Vagina (tissue), 2 donors: Measurements from ENCODE around the gene NPPC. TPM values are rescaled to one million over a fixed set of nuclear protein-coding genes. Genes with fewer than 3 reads are reported as not detected.

Experiments used
- DNase-seq, 2 donors: peaks; one replicate each; pipeline ENCODE4 v3.0.0-alpha.2; 2017; ENCODE audit errors: extremely low spot score in 2 of 2
- H3K27ac ChIP-seq: fragments of 200-600 bp; sonication (generic); one replicate; pipeline ENCODE4 v1.5.1; 2019
- H3K27me3 ChIP-seq: fragments of 200-600 bp; sonication (generic); one replicate; pipeline ENCODE4 v1.5.1; 2019
- H3K36me3 ChIP-seq, 2 donors: fragments of 200-600 bp; sonication (generic); one replicate each; pipeline ENCODE4 v1.5.1; 2017 to 2019
- H3K4me1 ChIP-seq: fragments of 200-600 bp; sonication (generic); one replicate; pipeline ENCODE4 v1.5.1; 2019
- H3K4me3 ChIP-seq, 2 donors: fragments of 200-600 bp; sonication (generic); 1 replicate in 1 of 2; 2 replicates in 1 of 2; pipeline ENCODE4 v1.5.1; 2016 to 2019
- H3K9me3 ChIP-seq: fragments of 200-600 bp; sonication (generic); one replicate; pipeline ENCODE4 v1.5.1; 2019
- POLR2A ChIP-seq, 2 donors: fragments of 450-650 bp; IDR thresholded peaks; one replicate each; pipeline ENCODE4 v1.6.1; 2017; ENCODE audit warnings: antibody characterized with exemption in 2 of 2, mild to moderate bottlenecking in 2 of 2, moderate library complexity in 2 of 2
- POLR2AphosphoS5 ChIP-seq, 2 donors: sonication (generic); formaldehyde crosslinking; IDR thresholded peaks; one replicate each; pipeline ENCODE4 v1.9.0; 2017; ENCODE audit warnings: antibody characterized with exemption in 2 of 2, mild to moderate bottlenecking in 2 of 2, low read depth in 1 of 2; ENCODE audit not compliant: insufficient read depth in 1 of 2
- intact Hi-C: fragments of 100-400 bp; cut with DNase I; formaldehyde crosslinking; loops from one replicate; pipeline ENCODE4 v1.15.1; 2023
- total RNA-seq: library from RNA; depleted of rRNA; stranded (reverse); fragments of >200 nt; gene quantifications from one replicate; pipeline ENCODE4 v1.2.3, GENCODE V29; 2016
- TF ChIP-seq, protein P1 (sequence below), 3 experiments: fragments of 450-650 bp in 2 of 3; fragments of 200-600 bp in 1 of 3; sonication (generic) in 1 of 3; IDR thresholded peaks; one replicate each; pipeline ENCODE4 v1.5.1; 2017 to 2019; ENCODE audit warnings: antibody characterized with exemption in 3 of 3, mild to moderate bottlenecking in 2 of 3, moderate library complexity in 2 of 3

NPPC gene
- 16.0 TPM for total RNA-seq

GRCh38 chr2:231926180-231926741 is at the start of gene NPPC:
Gene NPPC, minus strand, starts transcription at chr2:231926396. Its CDS starts 147 bp downstream, at chr2:231926249.
- no peaks in the 10 kb centered on the region for H3K9me3 ChIP-seq
- H3K36me3 ChIP-seq = no peaks in the 10 kb centered on the region
- no peak for DNase-seq
- intact Hi-C loops = loop anchor here (5.0 kb wide), 1 partner anchor 216 kb away; no protein-coding TSS in a partner anchor
- H3K27me3 ChIP-seq = no peaks in the 10 kb centered on the region
- H3K4me3 ChIP-seq = peak within 1 kb of the TSS; percentile 30 to 55
- H3K27ac ChIP-seq = no peak within 1 kb of the TSS
- TF ChIP-seq POLR2AphosphoS5 (IDR thresholded peaks at IDR 0.05; ENCODE audit: insufficient read depth in 1 of 2, low read depth in 1 of 2) (no peak), POLR2A (IDR thresholded peaks at IDR 0.05) (no peak)
- TF ChIP-seq, protein P1, sequence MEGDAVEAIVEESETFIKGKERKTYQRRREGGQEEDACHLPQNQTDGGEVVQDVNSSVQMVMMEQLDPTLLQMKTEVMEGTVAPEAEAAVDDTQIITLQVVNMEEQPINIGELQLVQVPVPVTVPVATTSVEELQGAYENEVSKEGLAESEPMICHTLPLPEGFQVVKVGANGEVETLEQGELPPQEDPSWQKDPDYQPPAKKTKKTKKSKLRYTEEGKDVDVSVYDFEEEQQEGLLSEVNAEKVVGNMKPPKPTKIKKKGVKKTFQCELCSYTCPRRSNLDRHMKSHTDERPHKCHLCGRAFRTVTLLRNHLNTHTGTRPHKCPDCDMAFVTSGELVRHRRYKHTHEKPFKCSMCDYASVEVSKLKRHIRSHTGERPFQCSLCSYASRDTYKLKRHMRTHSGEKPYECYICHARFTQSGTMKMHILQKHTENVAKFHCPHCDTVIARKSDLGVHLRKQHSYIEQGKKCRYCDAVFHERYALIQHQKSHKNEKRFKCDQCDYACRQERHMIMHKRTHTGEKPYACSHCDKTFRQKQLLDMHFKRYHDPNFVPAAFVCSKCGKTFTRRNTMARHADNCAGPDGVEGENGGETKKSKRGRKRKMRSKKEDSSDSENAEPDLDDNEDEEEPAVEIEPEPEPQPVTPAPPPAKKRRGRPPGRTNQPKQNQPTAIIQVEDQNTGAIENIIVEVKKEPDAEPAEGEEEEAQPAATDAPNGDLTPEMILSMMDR (IDR thresholded peaks at IDR 0.05) = peak in 1 of 3 experiments; percentile 18
- peaks cover 20% of the 10 kb centered on the region for H3K4me1 ChIP-seq

- intact Hi-C loops = no loop called here
- H3K4me3 ChIP-seq = no peak overlapping the region
Measured at GRCh38 chr2:231975001-231975400, 48.8 kb upstream of the NPPC start.

DNA sequence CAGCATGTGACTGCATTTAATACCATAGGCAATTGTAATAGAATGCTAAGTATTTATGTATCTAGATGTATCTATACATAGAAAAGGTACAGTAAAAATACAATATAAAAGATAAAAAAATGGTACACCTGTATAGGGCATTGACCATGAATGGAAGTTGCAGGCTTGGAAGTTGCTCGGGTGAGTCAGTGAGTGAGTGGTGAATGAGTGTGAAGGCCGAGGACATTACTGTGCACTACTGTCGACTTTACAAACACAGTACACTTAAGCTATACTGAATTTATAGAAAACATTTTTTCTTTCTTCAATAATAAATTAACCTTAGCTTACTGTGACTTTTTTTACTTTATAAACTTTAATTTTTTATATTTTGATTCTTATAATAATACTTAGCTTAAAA is 44.3 kb upstream of the NPPC start:
- H3K9me3 ChIP-seq = no peaks in the 10 kb centered on the region
- no peak for DNase-seq
- intact Hi-C loops = no loop called here
- H3K27ac ChIP-seq = no peak overlapping the region
- H3K4me3 ChIP-seq = no peak overlapping the region
- H3K36me3 ChIP-seq = no peaks in the 10 kb centered on the region
- TF ChIP-seq POLR2A (IDR thresholded peaks at IDR 0.05) (no peak), POLR2AphosphoS5 (IDR thresholded peaks at IDR 0.05; ENCODE audit: insufficient read depth in 1 of 2, low read depth in 1 of 2) (no peak)
- TF ChIP-seq, protein P1 (IDR thresholded peaks at IDR 0.05) = no peak
- H3K27me3 ChIP-seq = no peaks in the 10 kb centered on the region
- H3K4me1 ChIP-seq = no peaks in the 10 kb centered on the region

More at GRCh38 chr2:231975001-231975400, 48.8 kb upstream of the NPPC start:
- Histone ChIP-seq H3K4me1 (no peaks in the 10 kb centered on the region), H3K27ac (no peak overlapping the region), H3K9me3 (no peaks in the 10 kb centered on the region), H3K27me3 (no peaks in the 10 kb centered on the region), H3K36me3 (no peaks in the 10 kb centered on the region)
- TF ChIP-seq POLR2A (IDR thresholded peaks at IDR 0.05) (no peak), POLR2AphosphoS5 (IDR thresholded peaks at IDR 0.05; ENCODE audit: insufficient read depth in 1 of 2, low read depth in 1 of 2) (no peak)
- TF ChIP-seq, protein P1 (IDR thresholded peaks at IDR 0.05) = no peak
- no peak for DNase-seq

- Histone ChIP-seq H3K27me3 (no peaks in the 10 kb centered on the region), H3K36me3 (no peaks in the 10 kb centered on the region), H3K4me3 (no peak overlapping the region), H3K27ac (no peak overlapping the region), H3K4me1 (peaks cover 12% of the 10 kb centered on the region), H3K9me3 (no peaks in the 10 kb centered on the region)
- no peak for DNase-seq
- intact Hi-C loops = no loop called here
- TF ChIP-seq POLR2A (IDR thresholded peaks at IDR 0.05) = no peak
- TF ChIP-seq, protein P1 (IDR thresholded peaks at IDR 0.05) = no peak
- TF ChIP-seq POLR2AphosphoS5 (IDR thresholded peaks at IDR 0.05; ENCODE audit: insufficient read depth in 1 of 2, low read depth in 1 of 2) = no peak
Measured at GRCh38 chr2:231968820-231969219, 42.6 kb upstream of the NPPC start.

- TF ChIP-seq, protein P1 (IDR thresholded peaks at IDR 0.05) = no peak
- no peak for DNase-seq
- Histone ChIP-seq H3K4me1 (peaks cover 29% of the 10 kb centered on the region), H3K4me3 (no peak overlapping the region), H3K27ac (no peak overlapping the region), H3K36me3 (no peaks in the 10 kb centered on the region), H3K27me3 (no peaks in the 10 kb centered on the region), H3K9me3 (no peaks in the 10 kb centered on the region)
- intact Hi-C loops = no loop called here
Measured at GRCh38 chr2:231966886-231967285, 40.7 kb upstream of the NPPC start.
